Glomerular visceral epithelial cell (primary cell): ENCODE measurements around the gene TCERG1L.
"Not testable (repeated sequence)": the region's sequence is repeated elsewhere in the genome, so short reads cannot be mapped to it uniquely, and the experiment has no call there.

Source experiments
- DNase-seq: peaks from one replicate; pipeline ENCODE4 v3.0.0-alpha.2; 2016; ENCODE audit errors: extremely low spot score

The TCERG1L gene

GRCh38 chr10:131102676-131103075 lies 208.8 kb downstream of the TCERG1L start:
- no peak for DNase-seq

- no peak for DNase-seq
Observed at GRCh38 chr10:131102147-131102546, 209.4 kb downstream of the TCERG1L start.

GRCh38 chr10:131100418-131101410 lies 210.8 kb downstream of the TCERG1L start:
- DNase-seq = not testable (repeated sequence)

DNA sequence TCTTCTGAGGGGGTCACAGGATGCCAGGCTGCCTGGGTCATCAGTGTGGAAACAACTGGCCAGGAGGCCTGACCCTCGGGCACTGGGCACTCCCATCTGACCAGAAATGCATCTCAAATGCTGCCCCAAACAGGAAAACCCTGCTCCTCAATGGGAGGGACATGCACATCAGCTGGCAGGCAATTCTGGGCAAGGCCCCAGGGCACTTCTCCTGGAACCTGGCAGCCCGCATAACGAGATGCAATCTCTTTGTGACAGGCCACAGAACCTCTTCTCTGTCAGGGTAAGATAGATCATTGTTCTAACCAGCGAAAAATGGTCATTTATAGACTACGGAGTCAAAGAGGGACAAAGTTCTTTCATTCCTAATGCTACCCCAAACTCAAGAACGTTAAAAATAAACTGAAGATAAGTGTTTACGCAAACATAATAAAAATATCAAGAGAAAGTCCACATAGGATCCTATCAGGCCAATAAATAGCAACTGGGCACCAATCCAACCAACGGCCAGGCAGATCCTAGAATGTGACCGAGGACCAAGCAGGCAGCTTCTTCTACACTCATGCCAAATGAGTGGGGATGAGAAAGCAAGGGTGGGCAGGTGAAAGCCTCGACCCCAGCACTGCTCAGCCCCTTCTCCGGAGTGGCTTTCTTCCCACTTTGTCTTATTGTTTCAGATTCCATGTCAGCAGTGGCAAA lies 212.3 kb downstream of the TCERG1L start:
- DNase-seq = no peak

DNA sequence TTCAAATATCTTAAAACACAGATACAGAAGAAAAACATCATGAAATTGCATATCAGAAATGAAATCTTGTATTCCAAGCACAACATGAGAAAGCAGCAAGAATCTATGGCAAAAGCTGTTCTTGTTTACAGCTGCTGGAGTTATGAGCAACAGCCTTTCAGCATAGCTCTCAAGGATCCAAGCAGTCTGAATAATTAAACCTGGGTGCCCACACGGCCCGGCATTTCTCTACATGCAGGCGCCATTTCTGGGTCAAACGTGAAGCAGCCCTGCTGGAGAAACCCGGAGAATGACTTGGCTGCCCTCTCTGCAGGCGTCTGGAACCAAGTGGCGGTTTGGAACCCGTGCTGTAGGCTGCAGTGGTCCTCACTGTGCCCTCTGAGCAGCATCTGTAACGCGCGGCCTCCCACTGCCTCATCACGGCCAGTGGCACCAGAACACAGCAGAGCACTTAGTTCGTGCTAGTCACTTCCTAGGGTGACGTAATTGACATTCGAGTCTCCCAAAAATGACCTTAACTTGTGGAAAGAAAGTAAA lies 213.0 kb downstream of the TCERG1L start:
- no peak for DNase-seq

DNA sequence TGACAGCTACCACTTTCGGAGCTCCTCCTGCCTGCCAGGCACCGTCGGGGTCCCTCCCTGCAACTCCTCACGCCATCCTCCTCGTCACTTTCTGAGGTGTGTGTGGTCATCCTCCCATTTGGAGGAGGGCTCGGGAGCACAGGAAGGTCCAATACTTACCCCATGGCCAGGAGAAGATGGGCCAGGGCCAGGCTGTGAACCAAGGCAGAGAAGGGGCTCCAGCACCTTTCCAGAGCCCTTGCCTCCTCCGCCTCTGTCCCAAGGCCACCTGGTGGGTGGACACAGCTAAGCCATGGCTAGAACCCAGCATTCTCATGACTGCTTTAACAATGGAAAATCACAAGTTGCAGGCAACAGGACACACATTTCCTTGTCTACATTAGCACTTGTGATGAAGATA lies 215.5 kb downstream of the TCERG1L start:
- no peak for DNase-seq

- DNase-seq = no peak
Observed at GRCh38 chr10:131095313-131095580, 216.3 kb downstream of the TCERG1L start.

DNA sequence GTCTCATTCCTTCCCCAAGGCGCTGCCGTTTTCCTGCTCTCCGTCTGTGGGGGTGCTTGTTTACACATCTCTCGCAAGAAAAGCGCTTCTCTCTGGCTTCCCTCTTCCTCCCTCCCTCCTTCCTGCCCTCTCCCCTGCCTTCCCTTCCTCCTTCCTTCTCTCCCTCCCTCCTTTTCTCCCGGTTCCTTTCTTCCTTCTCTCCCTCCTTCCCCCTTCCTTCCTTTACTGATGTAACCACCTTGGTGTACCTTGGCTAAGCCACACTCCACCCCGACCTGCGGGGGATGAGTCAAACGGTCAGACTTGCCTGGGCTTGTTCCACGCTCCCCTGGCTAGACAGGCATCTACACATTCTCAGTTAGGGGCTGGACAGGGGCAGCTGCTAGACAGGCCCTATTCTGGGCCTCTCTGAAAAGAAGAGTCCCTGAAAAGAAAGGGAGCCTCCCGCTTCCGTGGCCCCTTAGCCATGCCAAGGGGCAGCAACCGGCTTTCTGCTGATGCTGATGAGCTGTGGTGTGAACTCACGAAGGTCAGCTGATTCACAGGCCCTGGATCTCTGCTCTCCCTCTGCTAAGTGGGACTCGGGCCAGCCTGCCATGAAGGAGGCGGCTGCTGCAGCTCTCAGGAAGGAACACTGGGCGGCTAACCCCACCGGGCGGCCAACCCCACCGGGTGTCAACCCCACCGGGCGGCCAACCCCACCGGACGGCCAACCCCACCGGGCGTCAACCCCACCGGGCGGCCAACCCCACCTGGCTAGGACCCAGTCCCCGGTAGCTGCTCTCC lies 216.8 kb downstream of the TCERG1L start:
- DNase-seq = no peak

DNA sequence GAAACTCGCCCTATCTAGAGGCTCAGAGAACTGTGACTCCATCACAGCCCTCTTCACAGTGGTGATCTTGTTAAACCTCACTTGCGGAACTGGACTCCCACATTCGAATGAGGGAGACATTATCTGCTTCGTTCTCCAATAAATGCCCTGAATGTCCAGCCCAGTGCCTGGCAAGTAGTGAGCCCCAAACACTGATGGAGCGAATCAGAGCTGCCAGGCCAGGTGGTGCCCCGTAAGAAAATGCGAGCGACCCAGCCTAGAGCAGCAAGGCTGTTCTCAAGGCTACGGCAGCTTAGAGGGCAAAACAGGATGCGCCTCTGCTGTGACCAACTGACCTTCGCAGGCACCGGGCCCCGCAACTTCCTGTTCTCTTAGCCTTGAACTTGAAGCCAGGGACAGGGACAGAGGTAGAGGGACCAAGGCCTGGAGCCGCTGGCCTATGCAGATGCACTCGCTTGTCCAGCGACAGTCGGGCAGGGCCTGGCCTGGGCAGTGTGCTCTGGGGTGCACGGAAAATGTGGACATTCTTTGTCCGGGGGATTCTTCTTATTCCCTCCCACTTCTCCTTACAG lies 217.6 kb downstream of the TCERG1L start:
- no peak for DNase-seq

DNA sequence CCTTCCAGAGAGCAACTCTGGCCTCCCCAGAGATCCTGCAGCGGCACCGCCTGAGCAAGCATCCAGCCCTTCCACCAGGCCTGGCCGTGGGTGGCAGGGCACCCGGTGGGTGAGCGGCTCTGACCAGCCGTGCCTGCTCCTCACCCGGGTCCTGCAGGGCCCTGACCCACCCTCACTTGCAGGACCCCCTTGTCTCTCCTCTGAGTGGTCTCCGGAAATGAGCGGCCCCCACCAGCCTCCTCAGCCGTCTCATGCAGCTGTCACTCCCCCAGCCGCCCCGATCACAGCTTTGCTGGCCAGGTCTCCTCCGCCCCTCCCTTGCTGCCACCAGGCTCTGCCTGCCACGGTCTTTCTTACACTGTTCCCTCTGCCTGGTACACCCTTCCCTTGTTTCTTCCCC lies 218.2 kb downstream of the TCERG1L start:
- no peak for DNase-seq

- no peak for DNase-seq
Observed at GRCh38 chr10:131092876-131093275, 218.6 kb downstream of the TCERG1L start.

DNA sequence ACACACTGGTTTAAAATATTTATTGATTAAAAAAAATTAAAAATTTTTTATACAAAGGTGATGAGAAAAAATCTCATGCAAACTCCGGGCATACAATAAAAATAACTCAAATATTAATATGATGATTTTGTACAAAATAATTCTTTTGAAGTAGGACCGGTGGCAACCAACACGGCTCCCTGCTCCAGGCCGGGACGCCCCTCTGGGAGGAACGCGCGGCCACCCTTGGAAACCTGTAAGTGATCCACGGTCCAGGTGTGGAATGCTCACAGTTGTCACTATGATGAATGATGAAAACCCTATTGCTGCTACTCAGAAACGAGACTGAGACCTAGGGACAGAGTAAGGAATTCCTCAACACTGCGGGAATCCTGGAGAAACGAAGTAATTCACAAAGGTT lies 219.1 kb downstream of the TCERG1L start:
- DNase-seq = no peak

DNA sequence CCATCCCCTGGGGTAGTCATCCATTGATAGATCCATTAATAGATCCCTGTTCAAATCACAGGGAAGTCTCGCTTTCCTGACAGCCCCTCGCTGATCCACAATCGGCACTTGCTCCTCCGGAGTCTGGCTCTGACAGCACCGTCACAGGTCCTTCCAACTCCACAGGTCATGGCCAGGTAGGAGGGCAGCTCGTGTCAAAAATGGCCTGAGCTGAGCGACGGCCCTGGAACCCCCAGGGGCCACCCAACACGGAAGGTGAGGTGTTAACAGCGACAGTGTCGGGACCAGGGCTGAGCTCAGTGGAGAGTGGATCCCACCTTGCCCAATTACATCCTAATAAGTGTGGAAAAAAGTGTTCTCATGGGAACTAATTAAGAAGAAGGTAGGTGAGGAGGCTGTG lies 219.8 kb downstream of the TCERG1L start:
- no peak for DNase-seq

DNA sequence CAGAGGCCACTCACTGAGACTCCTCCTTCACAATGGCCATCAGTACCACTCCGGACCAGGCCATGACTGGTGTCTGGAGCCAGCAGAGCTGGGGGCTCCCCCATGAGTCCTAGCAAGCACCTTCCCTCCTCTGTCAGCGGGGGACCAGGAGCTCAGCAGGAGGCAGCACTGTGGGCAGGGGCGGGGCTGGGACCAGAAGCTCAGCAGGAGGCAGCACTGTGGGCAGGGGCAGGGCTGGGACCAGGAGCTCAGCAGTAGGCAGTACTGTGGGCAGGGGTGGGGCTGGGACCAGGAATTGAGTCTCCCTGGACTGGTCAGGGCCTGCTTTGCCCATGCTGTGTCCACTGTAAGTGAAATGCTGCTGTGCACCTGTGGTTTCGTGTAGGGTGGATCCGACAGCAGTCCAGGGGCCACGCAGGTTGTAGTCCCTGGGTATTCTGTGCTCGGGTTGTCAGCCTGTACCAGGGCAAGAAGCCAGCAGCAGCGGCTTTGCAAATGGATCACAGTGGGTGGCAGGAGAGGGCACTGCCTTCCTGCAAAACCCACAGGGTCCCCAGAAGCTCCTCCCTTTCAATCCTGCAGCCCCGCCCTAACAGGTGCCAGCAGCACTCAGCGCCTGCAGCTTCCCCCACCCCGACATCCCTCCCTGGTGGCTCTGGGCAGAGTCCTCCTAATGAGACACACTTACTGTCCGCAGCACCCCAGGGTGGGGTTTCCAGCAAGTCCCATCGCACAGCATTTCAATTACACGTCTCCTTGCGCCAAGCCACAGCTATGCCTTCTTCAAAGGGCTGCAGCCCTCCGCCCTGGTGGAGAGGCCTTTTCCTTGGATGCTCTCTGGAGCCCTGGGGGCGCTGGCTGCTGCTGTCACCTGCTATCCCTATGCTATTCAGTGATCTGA lies 220.5 kb downstream of the TCERG1L start:
- no peak for DNase-seq

DNA sequence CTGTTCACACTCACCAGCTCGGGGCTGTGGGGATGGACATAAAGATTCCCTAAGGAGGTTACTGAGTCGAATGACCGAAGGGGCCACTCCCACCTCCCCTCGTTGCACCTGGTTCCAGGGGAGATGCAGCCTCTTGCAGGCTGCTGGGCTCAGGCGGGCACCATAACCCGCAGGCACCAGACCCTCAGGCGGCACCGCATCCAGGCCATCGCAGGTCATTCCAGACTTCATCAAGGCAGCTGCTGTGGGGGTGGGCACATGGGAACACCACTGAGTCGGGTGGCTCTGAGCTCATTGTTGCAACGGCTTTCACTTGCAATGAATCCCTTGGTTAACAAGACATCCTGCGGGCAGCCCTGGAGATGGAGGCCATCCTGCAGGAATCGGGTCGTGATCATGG lies 221.7 kb downstream of the TCERG1L start:
- no peak for DNase-seq

DNA sequence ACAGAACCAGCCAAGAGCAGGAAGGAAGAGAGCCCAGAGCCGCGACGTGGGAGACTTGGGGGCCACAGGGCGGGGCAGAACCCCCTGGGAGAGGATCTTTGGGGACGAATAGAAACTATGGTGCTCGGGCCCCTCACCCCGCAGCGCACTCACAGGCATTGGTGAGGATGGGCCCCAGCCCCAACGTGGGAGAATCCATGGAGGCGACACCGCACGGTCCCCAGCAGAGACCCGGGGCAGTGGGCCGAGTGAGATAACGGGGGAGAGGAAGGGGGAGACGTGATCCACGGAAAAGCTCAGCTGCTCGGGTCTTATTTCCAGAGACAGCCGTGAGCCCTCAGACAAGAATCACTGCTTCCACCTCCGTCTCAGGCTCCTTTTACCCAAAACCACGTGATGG lies 222.4 kb downstream of the TCERG1L start:
- DNase-seq = no peak

GRCh38 chr10:131088619-131089018 lies 222.9 kb downstream of the TCERG1L start:
- DNase-seq = no peak

DNA sequence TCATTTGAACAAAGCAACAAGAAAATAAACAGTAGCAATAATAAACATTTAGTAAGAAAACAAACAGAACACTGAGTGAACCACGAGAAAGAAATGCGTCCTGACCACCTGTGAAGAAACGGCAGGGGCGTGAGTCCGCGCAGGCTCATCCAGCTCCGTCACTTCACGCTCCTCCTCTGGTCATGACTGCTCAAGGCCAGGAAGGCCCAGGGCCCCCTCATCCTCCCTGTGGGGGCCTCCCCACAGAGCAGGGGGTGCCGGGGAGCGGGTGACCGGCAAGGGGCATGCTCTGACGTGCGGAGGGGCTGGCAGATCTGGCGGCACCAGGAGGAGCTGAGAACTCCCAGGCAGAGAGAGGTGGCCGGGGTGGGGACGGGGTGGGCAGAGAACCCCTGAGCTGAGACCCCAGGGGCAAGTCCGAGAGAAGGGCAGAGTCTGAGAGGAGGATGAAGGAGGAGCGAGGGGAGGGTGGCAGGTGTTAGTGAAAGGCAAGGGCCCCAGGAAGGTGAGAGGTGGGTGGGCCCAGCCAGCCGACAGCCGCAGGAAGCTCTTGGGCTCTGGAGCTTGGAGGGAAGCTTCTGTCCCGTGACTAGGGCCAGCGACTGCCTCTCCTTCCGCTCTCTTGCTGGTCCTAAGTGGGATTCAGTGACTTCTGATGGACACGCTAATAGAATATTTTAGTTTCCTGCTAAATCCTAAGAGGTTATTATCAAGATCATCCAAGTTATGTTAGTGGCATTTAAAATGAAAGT lies 223.9 kb downstream of the TCERG1L start:
- no peak for DNase-seq

DNA sequence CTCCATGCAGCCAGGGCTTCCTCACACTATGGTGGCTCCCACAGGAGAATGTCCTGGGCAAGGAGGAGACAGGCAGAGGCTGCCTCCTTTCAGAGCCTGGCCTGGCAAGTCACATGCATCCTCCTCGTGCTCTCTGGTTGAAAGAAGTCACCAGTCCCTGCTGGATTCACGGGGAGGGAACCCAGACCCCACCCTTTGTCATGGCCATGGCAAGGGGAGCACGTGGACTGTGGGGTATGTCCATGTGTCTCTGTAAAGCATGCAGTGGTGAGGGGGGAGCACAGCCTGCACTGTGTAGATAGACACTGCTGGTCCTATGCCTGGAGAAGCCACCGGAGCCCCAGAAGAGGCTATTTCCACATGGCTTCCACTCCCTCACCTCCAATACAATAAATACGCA lies 225.0 kb downstream of the TCERG1L start:
- no peak for DNase-seq

DNA sequence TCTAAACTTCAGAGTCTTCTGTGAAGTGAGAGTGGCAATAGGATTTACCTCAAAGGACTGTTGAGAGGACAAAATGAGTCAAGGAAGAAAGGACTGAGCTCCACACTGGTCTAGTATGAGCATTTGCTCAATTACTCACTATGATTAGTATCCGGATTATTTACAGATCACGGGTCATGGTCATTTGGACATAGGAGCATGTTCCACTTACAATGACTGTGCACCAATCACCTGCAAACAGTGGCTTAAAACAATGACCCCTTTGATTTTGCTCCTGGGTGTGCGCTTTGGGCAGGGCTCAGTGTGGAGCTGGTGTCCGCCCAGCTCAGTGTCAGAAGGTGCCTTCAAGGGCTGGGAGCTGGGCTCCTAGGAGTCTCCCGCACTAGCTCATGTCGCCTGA lies 225.4 kb downstream of the TCERG1L start:
- no peak for DNase-seq
